Ishikawa (cell line): ENCODE data around the gene PLRG1.

Source experiments
- CREB1 ChIP-seq: IDR thresholded peaks from 2 replicates; pipeline ENCODE4 v1.6.1; 2012; ENCODE audit warnings: low read depth
- EGR1 ChIP-seq: IDR thresholded peaks from 2 replicates; pipeline ENCODE4 v1.6.1; 2012
- RAD21 ChIP-seq: IDR thresholded peaks from 2 replicates; pipeline ENCODE4 v1.6.1; 2012; ENCODE audit warnings: low read depth
- TAF1 ChIP-seq: IDR thresholded peaks from 2 replicates; pipeline ENCODE4 v1.6.1; 2012; ENCODE audit warnings: low read depth, mild to moderate bottlenecking
- TCF12 ChIP-seq: IDR thresholded peaks from 2 replicates; pipeline ENCODE4 v1.6.1; 2012; ENCODE audit warnings: low read depth
- YY1 ChIP-seq: IDR thresholded peaks from 2 replicates; pipeline ENCODE4 v1.6.1; 2012; ENCODE audit warnings: low read depth

GRCh38 chr4:154529728-154530519 is 20.3 kb downstream of the PLRG1 start:
- TF ChIP-seq RAD21 (no peak), YY1 (no peak), CREB1 (no peak), TAF1 (no peak), TCF12 (no peak), EGR1 (no peak)
